NB4 (cell line): ENCODE measurements around the gene ELL.

Experiments
- DNase-seq: peaks from one replicate; pipeline ENCODE4 v3.0.0; 2010; ENCODE audit warnings: low read depth
- H3K4me3 ChIP-seq: one replicate; pipeline ENCODE4 v1.5.1; 2011; ENCODE audit warnings: mild to moderate bottlenecking, low read depth, low read length, moderate library complexity
- MYC ChIP-seq: IDR thresholded peaks from 2 replicates; pipeline ENCODE4 v1.6.1; 2011; ENCODE audit warnings: low read depth, low read length
- POLR2A ChIP-seq: IDR thresholded peaks from 2 replicates; pipeline ENCODE4 v1.6.1; 2011; ENCODE audit warnings: mild to moderate bottlenecking; ENCODE audit not compliant: insufficient read length; ENCODE audit errors: extremely low read depth
- TF ChIP-seq, protein P1 (sequence below): IDR thresholded peaks from one replicate; pipeline ENCODE4 v1.5.1; 2012; ENCODE audit warnings: low read depth, low read length
- TF ChIP-seq, protein P2 (sequence below): IDR thresholded peaks from 2 replicates; pipeline ENCODE4 v1.6.1; 2011; ENCODE audit warnings: low read depth, low read length

Gene ELL

DNA sequence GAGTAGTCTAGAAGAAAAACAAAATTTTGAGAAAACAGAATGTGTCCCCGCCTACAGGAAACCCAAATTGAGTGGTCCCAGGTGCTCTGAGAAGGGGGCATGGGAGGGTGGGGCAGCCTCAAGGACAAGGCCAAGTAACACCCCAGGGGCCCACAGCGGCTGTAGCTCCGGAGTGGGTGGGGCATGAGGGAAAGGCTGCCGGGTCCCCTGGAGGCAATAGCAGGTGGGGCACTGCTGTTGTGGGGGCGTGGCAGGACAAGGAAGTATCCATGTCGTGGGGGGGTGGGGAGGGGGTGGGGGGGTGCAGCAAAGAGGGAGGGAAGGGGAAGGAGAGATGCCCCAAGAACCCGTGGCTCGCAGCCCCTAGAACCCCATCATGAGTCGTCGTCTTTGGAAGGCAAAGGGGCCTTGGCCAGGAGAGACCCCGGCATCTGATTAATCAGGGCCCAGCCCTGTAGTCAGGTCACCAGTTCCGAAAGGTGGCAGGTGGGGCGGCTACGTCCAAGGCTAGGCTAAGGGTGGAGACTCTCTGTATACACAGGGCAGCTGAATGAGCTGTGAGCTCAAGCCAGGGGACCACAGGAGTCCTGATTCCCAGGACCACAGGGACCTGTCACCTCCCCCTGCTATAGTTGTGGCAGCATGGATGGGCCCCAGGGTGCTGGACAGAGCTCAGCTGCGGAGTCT, 76.5 kb downstream of the ELL start:
- no peak overlapping the region for H3K4me3 ChIP-seq
- TF ChIP-seq POLR2A (no peak), MYC (no peak)
- TF ChIP-seq, protein P1, sequence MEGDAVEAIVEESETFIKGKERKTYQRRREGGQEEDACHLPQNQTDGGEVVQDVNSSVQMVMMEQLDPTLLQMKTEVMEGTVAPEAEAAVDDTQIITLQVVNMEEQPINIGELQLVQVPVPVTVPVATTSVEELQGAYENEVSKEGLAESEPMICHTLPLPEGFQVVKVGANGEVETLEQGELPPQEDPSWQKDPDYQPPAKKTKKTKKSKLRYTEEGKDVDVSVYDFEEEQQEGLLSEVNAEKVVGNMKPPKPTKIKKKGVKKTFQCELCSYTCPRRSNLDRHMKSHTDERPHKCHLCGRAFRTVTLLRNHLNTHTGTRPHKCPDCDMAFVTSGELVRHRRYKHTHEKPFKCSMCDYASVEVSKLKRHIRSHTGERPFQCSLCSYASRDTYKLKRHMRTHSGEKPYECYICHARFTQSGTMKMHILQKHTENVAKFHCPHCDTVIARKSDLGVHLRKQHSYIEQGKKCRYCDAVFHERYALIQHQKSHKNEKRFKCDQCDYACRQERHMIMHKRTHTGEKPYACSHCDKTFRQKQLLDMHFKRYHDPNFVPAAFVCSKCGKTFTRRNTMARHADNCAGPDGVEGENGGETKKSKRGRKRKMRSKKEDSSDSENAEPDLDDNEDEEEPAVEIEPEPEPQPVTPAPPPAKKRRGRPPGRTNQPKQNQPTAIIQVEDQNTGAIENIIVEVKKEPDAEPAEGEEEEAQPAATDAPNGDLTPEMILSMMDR = no peak
- TF ChIP-seq, protein P2, sequence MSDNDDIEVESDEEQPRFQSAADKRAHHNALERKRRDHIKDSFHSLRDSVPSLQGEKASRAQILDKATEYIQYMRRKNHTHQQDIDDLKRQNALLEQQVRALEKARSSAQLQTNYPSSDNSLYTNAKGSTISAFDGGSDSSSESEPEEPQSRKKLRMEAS = no peak
- DNase-seq = no peak

DNA sequence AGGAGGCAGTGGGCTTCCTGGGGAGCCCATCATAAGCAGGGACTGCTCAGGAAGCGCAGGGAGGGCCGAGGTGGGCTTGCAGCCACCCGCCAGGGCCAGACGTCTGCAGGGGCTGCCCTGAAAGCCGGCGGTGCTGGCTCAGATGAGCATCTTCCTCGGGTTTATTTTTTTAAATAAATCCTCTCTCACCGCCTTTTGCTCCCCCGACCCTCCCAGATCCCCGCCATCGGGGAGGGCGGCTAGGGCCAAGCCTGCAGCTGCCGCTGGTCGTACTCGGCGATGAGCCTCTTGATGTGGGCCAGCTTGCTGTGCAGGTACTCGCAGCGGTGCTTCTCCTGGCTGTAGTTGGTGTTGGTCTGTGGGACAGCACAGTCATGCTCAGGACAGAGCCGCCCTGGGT, 77.4 kb downstream of the ELL start:
- TF ChIP-seq POLR2A (no peak), MYC (no peak)
- TF ChIP-seq, protein P2 = no peak
- TF ChIP-seq, protein P1 = no peak
- DNase-seq = no peak
- no peak overlapping the region for H3K4me3 ChIP-seq

DNA sequence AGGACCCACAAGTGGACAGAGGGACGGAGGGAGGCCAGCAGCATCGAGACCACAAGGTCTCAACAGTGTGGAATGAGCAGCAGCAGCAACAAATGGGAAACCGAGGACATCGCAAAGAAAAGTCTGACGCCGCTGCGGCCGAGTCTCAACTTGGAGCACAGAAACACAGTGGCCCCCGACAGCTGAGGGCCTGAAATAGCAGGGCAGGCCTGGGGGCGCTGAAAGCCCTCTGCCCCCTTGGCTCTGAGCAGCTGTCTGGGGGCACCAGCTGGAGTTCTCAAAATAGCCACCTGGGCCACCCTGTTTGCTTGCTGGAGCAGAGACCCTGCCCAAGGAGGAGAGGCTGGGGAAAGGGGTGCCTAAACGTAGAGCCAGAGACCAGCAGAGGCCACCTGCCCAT, 78.0 kb downstream of the ELL start:
- H3K4me3 ChIP-seq = no peak overlapping the region
- DNase-seq = no peak
- no peak for TF ChIP-seq MYC
- TF ChIP-seq, protein P1 = no peak
- TF ChIP-seq, protein P2 = no peak
- no peak for TF ChIP-seq POLR2A

DNA sequence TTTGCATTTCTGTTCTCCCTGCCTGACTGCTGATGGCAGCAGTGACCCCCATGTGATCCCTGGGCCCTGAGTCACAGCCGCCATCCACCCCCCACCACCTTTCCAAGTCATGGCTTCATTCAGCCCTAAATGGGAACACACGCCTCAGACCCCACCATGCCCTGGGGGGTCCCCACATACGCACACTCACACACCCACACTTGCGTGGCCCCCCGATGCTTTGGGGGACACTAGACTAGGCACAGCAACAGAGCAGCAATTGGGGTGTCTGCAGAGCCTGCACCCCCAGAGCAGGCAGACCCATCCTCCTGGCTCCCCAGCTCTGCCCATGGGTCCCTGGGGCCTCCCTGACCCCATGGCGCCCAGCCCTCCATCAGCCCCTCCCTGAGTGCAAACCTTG, 78.5 kb downstream of the ELL start:
- DNase-seq = no peak
- no peak overlapping the region for H3K4me3 ChIP-seq
- TF ChIP-seq MYC (no peak), POLR2A (no peak)
- TF ChIP-seq, protein P1 = no peak
- TF ChIP-seq, protein P2 = no peak

DNA sequence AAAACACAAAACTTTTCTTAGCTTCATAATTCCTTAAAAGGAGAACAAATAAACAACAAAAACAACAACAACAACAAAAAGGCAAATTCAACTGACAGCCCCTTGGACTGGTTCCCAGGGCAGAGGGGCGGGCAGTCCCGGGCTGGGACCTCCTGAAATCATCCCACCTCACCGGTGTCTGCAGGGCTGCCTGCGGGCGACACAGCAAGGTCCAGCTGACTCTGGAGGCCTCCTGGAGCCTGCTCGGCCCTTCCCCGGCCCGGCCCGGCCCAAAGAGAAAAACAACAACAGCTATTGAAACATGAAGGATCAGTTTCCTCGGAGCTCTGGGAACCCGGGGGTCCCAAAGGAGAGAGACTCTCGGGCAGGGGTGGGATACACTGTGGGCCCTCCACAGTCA, 78.9 kb downstream of the ELL start:
- TF ChIP-seq, protein P2 = no peak
- TF ChIP-seq, protein P1 = no peak
- TF ChIP-seq MYC = no peak
- no peak for TF ChIP-seq POLR2A
- H3K4me3 ChIP-seq = no peak overlapping the region
- DNase-seq = no peak
